Type B pancreatic cell (in vitro differentiated cells): ENCODE measurements around the gene CNST. TPM values are rescaled to one million over a fixed set of nuclear protein-coding genes. Genes with fewer than 3 reads are reported as not detected.

Experiments used
- DNase-seq: peaks from one replicate; pipeline ENCODE4 v3.0.0; 2021; ENCODE audit warnings: mixed read lengths; ENCODE audit not compliant: unreplicated experiment; ENCODE audit errors: extremely low spot score
- H3K27ac Mint-ChIP-seq: 2 replicates; pipeline ENCODE4 v1.8.0; 2021; ENCODE audit warnings: mild to moderate bottlenecking, mixed read lengths
- H3K27me3 Mint-ChIP-seq: 2 replicates; pipeline ENCODE4 v1.8.0; 2021; ENCODE audit warnings: mixed read lengths
- H3K36me3 Mint-ChIP-seq: 2 replicates; pipeline ENCODE4 v1.8.0; 2021; ENCODE audit warnings: mixed read lengths
- H3K4me1 Mint-ChIP-seq: one replicate; pipeline ENCODE4 v1.8.0; 2021; ENCODE audit warnings: mixed read lengths; ENCODE audit not compliant: unreplicated experiment
- H3K4me3 Mint-ChIP-seq: 2 replicates; pipeline ENCODE4 v1.8.0; 2021; ENCODE audit warnings: mild to moderate bottlenecking, mixed read lengths
- H3K9me3 Mint-ChIP-seq: 2 replicates; pipeline ENCODE4 v1.8.0; 2021; ENCODE audit warnings: mixed read lengths
- total RNA-seq: library from RNA; stranded (reverse); gene quantifications from 2 replicates; pipeline ENCODE4 v1.2.1, GENCODE V29; 2021; ENCODE audit warnings: low replicate concordance
- TF ChIP-seq, protein P1 (sequence below): fragments of 200-600 bp; sonication (generic); conservative IDR thresholded peaks from 2 replicates; pipeline ENCODE4 v1.5.0; 2021; ENCODE audit warnings: antibody characterized with exemption, mild to moderate bottlenecking

CNST gene
- total RNA-seq, 1 donor from 2014 or later, result 17.9 TPM

DNA sequence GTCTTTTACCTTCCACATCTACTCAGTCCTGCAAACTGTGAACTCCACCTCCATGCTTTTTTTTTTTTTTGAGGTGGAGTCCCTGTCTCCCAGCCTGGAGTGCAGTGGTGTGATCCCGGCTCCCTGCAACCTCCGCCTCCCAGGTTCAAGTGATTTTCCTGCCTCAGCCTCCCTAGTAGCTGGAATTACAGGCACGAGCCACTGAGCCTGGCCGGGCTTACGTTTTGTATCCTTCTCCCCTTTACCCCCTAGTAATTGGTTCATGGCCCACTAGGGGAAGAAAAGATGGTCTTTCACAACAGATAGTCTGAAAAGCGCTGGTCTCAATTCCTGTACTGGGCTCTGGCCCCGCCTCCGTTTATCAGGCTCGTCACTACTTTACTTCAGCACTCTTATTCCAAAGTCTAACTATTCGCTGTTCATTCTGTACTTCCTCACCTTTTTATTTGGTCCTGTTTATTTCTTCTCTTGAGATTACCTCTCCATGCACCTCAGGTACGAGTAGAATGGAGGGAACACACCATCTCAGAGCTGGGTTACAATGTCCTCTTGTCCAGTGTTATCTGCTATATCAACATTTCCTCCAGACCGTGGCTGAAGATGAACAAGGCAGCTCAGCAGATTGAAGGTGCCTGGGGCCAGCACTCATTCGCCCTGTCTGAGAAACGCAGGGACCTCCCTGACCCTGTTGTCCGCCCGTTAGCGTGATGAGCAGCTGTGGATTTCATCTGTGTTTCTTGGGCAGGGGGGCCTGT lies 16.2 kb downstream of the CNST start:
- no peak for DNase-seq
- Mint-ChIP-seq H3K4me1 (peaks cover 38% of the 10 kb centered on the region), H3K4me3 (peak overlapping the region; percentile 15), H3K27me3 (peaks cover 3% of the 10 kb centered on the region), H3K9me3 (no peaks in the 10 kb centered on the region), H3K27ac (peak overlapping the region; percentile 75), H3K36me3 (peaks cover 7% of the 10 kb centered on the region)
- TF ChIP-seq, protein P1, sequence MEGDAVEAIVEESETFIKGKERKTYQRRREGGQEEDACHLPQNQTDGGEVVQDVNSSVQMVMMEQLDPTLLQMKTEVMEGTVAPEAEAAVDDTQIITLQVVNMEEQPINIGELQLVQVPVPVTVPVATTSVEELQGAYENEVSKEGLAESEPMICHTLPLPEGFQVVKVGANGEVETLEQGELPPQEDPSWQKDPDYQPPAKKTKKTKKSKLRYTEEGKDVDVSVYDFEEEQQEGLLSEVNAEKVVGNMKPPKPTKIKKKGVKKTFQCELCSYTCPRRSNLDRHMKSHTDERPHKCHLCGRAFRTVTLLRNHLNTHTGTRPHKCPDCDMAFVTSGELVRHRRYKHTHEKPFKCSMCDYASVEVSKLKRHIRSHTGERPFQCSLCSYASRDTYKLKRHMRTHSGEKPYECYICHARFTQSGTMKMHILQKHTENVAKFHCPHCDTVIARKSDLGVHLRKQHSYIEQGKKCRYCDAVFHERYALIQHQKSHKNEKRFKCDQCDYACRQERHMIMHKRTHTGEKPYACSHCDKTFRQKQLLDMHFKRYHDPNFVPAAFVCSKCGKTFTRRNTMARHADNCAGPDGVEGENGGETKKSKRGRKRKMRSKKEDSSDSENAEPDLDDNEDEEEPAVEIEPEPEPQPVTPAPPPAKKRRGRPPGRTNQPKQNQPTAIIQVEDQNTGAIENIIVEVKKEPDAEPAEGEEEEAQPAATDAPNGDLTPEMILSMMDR, result no peak

DNA sequence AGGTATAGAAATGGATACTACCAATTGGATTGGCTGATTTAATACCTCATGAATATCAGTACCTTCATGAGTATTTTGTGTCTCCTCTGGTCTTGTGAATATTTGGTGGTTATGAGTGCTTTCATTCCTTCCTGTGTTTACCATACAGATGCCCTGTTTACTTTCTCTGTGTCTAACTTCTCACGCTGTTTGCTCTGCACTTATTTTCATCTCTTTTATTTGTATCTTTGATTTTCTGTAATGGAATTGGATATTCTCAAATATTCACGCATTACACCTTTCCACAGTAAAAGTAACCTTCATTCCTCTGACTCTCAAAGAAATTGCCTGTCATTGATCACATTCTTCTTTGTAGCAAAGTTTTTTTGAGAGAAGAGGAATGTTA lies 16.8 kb downstream of the CNST start:
- no peak for DNase-seq
- peak overlapping the region; percentile 75 for H3K27ac Mint-ChIP-seq

DNA sequence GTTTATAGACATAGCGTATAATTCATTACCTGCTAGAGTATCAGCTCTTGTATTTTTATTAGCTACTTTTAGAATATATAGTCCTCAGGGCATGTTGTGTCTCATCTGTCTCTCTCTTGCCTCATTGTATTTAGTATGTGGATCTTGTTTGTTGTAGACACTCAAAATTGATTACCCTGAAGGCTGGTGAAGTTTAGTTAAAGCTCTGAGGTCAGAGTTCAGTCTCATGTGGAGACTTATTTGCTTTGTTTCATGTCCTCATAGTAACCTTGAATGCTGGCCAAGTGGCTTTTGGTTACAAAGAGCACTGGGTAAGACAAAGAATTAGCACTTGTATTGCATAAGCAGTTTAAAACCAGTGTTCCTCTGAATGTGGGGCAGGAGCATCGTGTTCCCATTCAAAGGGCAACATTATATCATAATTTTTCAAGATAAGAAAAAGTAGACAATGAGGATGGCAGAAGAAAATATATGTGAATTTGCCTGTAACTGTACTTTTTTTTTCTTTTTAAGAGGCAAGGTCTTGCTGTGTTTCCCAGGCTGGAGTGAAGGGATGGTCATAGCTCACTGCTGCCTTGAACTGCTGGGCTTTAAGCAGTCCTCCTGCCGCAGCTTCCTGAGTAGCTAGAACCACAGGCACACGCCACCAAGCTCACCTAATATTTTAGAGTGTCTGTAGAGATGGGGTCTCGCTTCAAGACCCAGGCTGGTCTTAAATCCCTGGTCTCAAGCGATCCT lies 17.4 kb downstream of the CNST start:
- Mint-ChIP-seq H3K27me3 (peaks cover 3% of the 10 kb centered on the region), H3K9me3 (no peaks in the 10 kb centered on the region), H3K4me3 (peak overlapping the region; percentile 67), H3K27ac (peak overlapping the region; percentile 75), H3K36me3 (peaks cover 7% of the 10 kb centered on the region), H3K4me1 (peaks cover 33% of the 10 kb centered on the region)
- no peak for DNase-seq
- TF ChIP-seq, protein P1, result no peak

More for the DNA sequence above, 16.8 kb downstream of the CNST start:
- peaks cover 7% of the 10 kb centered on the region for H3K36me3 Mint-ChIP-seq
- H3K27me3 Mint-ChIP-seq, result peaks cover 3% of the 10 kb centered on the region
- no peaks in the 10 kb centered on the region for H3K9me3 Mint-ChIP-seq
- peaks cover 33% of the 10 kb centered on the region for H3K4me1 Mint-ChIP-seq
- peak overlapping the region; percentile 37 for H3K4me3 Mint-ChIP-seq
- TF ChIP-seq, protein P1, result no peak

DNA sequence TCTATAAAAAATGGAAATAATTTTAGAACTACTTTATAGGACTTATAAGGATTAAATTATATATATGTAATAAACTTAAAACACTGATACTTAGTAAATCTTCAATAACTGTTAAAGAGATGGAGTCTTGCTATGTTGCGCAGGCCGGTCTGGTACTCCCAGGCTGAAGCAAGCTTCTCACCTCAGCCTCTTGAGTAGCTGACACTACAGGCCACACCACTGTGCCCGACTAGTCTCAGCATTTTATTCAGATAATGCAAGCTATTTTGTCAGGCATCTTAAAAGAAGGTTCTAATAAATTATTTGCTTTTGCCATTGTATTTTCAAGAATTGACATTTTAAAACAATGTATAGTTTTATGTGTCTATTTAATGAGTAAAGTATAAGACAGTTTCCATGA lies 20.8 kb downstream of the CNST start:
- Mint-ChIP-seq H3K9me3 (no peaks in the 10 kb centered on the region), H3K4me1 (peaks cover 24% of the 10 kb centered on the region), H3K27ac (no peak overlapping the region), H3K27me3 (peaks cover 3% of the 10 kb centered on the region), H3K4me3 (no peak overlapping the region), H3K36me3 (peaks cover 22% of the 10 kb centered on the region)
- TF ChIP-seq, protein P1, result no peak
- DNase-seq, result no peak

DNA sequence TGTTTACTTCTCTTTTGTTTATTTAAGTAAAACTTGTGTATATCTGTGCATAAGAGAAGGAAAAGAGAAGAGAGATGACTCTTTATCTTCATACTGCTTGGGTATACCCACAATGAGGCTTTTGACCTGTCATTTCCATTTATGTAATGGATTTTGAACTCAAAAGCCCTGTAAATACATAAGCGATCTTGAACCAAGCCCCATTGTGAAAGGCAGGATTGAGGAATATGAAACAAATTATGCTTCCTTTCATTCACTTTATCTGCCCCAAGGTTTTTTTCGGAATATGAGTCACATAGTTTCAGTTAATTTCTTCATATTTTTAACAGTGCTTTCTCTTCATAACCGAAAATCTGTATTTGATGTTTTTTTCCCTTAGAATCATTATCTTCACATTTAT lies 21.4 kb downstream of the CNST start:
- no peak overlapping the region for H3K4me3 Mint-ChIP-seq
- no peak for DNase-seq
- peaks cover 3% of the 10 kb centered on the region for H3K27me3 Mint-ChIP-seq
- TF ChIP-seq, protein P1, result no peak
- H3K4me1 Mint-ChIP-seq, result peaks cover 22% of the 10 kb centered on the region
- peaks cover 27% of the 10 kb centered on the region for H3K36me3 Mint-ChIP-seq
- H3K9me3 Mint-ChIP-seq, result no peaks in the 10 kb centered on the region
- no peak overlapping the region for H3K27ac Mint-ChIP-seq
